GM12878 (cell line): ENCODE data around the gene IFI27L2. TPM values are rescaled to one million over a fixed set of nuclear protein-coding genes. Genes with fewer than 3 reads are reported as not detected.

Experiments used
- ATAC-seq: fragments of 200-7000 bp; cut with Tn5 transposase; 3 replicates; pipeline ENCODE4 v1.9.1; 2020; ENCODE audit warnings: mild to moderate bottlenecking, moderate library complexity
- BruUV-seq: library from RNA; stranded (reverse); fragments of 400-500 nt; replicated peaks from 2 replicates; lab custom pipeline; 2021; lab: Mats Ljungman, UMichigan
- CTCF ChIA-PET: fragments of 300-600 bp; sonication (Branson Sonifier 250); formaldehyde crosslinking; extraction: SDS; loops from one replicate; lab custom pipeline; 2021; ENCODE audit warnings: inconsistent platforms; lab: Yijun Ruan, JAX
- POLR2A ChIA-PET: fragments of 350-600 bp; formaldehyde crosslinking; extraction: SDS; loops from one replicate; lab custom pipeline; 2021; ENCODE audit warnings: inconsistent platforms; lab: Charles Lee
- RAD21 ChIA-PET: fragments of 300-600 bp; sonication (Branson Sonifier 250); formaldehyde crosslinking; loops from one replicate; lab custom pipeline; 2023; ENCODE audit warnings: antibody characterized with exemption; ENCODE audit not compliant: unreplicated experiment; lab: Charles Lee
- SMC1A ChIA-PET: fragments of 300-600 bp; sonication (Branson Sonifier 250); formaldehyde crosslinking; loops from one replicate; lab custom pipeline; 2023; ENCODE audit not compliant: unreplicated experiment, uncharacterized antibody; lab: Charles Lee
- DNase-seq: peaks from one replicate; pipeline ENCODE4 v3.0.0-alpha.2; 2011; ENCODE audit warnings: low read depth, low spot score
- FAIRE-seq: peaks from 3 replicates; lab custom pipeline; 2011; peaks lifted over from hg19 to GRCh38; lab: Jason Lieb, UNC
- H2AFZ ChIP-seq: 2 replicates; pipeline ENCODE4 v1.6.0; 2011; ENCODE audit warnings: low read depth, low read length, control low read depth; ENCODE audit not compliant: control insufficient read depth
- H3K27ac ChIP-seq: 2 replicates; pipeline ENCODE4 v1.5.1; 2011; ENCODE audit warnings: control low read depth; ENCODE audit not compliant: control insufficient read depth, insufficient read depth
- H3K27me3 ChIP-seq, 2 experiments: replicated peaks in 1 of 2; 2 replicates each; pipeline versions ENCODE4 v1.6.0 to v1.6.1; 2011; ENCODE audit warnings: low read length in 1 of 2; ENCODE audit not compliant: control insufficient read depth in 2 of 2, insufficient read depth in 2 of 2
- H3K36me3 ChIP-seq, 2 experiments: 2 replicates each; pipeline ENCODE4 v1.5.1; 2011; ENCODE audit warnings: low read length in 1 of 2; ENCODE audit not compliant: control insufficient read depth in 2 of 2, insufficient read depth in 2 of 2
- H3K4me1 ChIP-seq: 2 replicates; pipeline ENCODE4 v1.6.1; 2011; ENCODE audit warnings: mild to moderate bottlenecking, low read length, moderate library complexity, mixed read lengths; ENCODE audit not compliant: control insufficient read depth, insufficient read depth
- H3K4me2 ChIP-seq: 2 replicates; pipeline ENCODE4 v1.6.0; 2011; ENCODE audit warnings: control low read depth; ENCODE audit not compliant: control insufficient read depth, insufficient read depth
- H3K4me3 ChIP-seq: fragments of 200-600 bp; sonication (generic); 2 replicates; pipeline ENCODE4 v1.5.1; 2016
- H3K79me2 ChIP-seq: 2 replicates; pipeline ENCODE4 v1.6.0; 2011; ENCODE audit warnings: low read length; ENCODE audit not compliant: control insufficient read depth, insufficient read depth
- H3K9ac ChIP-seq: 2 replicates; pipeline ENCODE4 v1.8.0; 2011; ENCODE audit warnings: low read length, control low read depth, mixed read lengths; ENCODE audit not compliant: control insufficient read depth, insufficient read depth
- H3K9me3 ChIP-seq: replicated peaks from 3 replicates; pipeline ENCODE4 v1.5.1; 2011; ENCODE audit warnings: mild to moderate bottlenecking, low read length; ENCODE audit not compliant: control insufficient read depth, insufficient read depth
- H4K20me1 ChIP-seq: 2 replicates; pipeline ENCODE4 v1.6.0; 2011; ENCODE audit not compliant: control insufficient read depth, insufficient read depth
- BHLHE40 ChIP-seq, 2 experiments: fragments of 450-650 bp in 1 of 2; IDR thresholded peaks; 2 replicates each; pipeline ENCODE4 v1.6.1; 2011 to 2017; ENCODE audit warnings: low read depth in 2 of 2, borderline replicate concordance in 1 of 2, improper control_type of control experiment in 1 of 2, low read length in 1 of 2, mild to moderate bottlenecking in 1 of 2
- CHD2 ChIP-seq: IDR thresholded peaks from 2 replicates; pipeline ENCODE4 v1.6.1; 2011; ENCODE audit warnings: low read depth, low read length, improper control_type of control experiment, borderline replicate concordance
- CTCF ChIP-seq, 3 experiments: IDR thresholded peaks in 2 of 3; conservative IDR thresholded peaks in 1 of 3; 2 replicates each; pipeline ENCODE4 v1.5.1; 2011; ENCODE audit warnings: low read depth in 3 of 3, low read length in 3 of 3, mild to moderate bottlenecking in 3 of 3, control low read depth in 2 of 3, moderate library complexity in 2 of 3, inconsistent platforms in 1 of 3, mixed read lengths in 1 of 3; ENCODE audit not compliant: control insufficient read depth in 2 of 3, insufficient read depth in 1 of 3; ENCODE audit errors: extremely low read depth in 1 of 3
- GABPA ChIP-seq: IDR thresholded peaks from 2 replicates; pipeline ENCODE4 v1.6.1; 2014; ENCODE audit warnings: antibody characterized with exemption, low read depth, mild to moderate bottlenecking, inconsistent platforms
- LARP7 ChIP-seq: fragments of 450-650 bp; IDR thresholded peaks from 2 replicates; pipeline ENCODE4 v1.6.1; 2017; ENCODE audit warnings: mild to moderate bottlenecking
- NFIC ChIP-seq: IDR thresholded peaks from 2 replicates; pipeline ENCODE4 v1.6.1; 2012; ENCODE audit warnings: low read depth, mild to moderate bottlenecking, inconsistent platforms, low read length, moderate library complexity
- RAD21 ChIP-seq: IDR thresholded peaks from 2 replicates; pipeline ENCODE4 v1.6.1; 2011; ENCODE audit warnings: mild to moderate bottlenecking, low read depth, low read length, moderate library complexity; ENCODE audit not compliant: insufficient read depth
- RB1 ChIP-seq: fragments of 450-650 bp; formaldehyde crosslinking; IDR thresholded peaks from 2 replicates; pipeline ENCODE4 v1.6.1; 2017; ENCODE audit warnings: mild to moderate bottlenecking, borderline replicate concordance
- RELA ChIP-seq: fragments of 450-650 bp; IDR thresholded peaks from 2 replicates; pipeline ENCODE4 v1.8.0; 2014; ENCODE audit warnings: borderline replicate concordance; ENCODE audit not compliant: partially characterized antibody
- RFX5 ChIP-seq: IDR thresholded peaks from 2 replicates; pipeline ENCODE4 v1.6.1; 2011; ENCODE audit warnings: low read depth, low read length, improper control_type of control experiment
- SMARCA5 ChIP-seq: fragments of 450-650 bp; IDR thresholded peaks from 2 replicates; pipeline ENCODE4 v1.6.1; 2017; ENCODE audit warnings: mild to moderate bottlenecking
- SMC3 ChIP-seq: IDR thresholded peaks from 2 replicates; pipeline ENCODE4 v1.6.1; 2011; ENCODE audit warnings: low read length, improper control_type of control experiment, borderline replicate concordance
- WRNIP1 ChIP-seq: IDR thresholded peaks from 2 replicates; pipeline ENCODE4 v1.6.1; 2011; ENCODE audit warnings: low read depth, low read length, improper control_type of control experiment, borderline replicate concordance
- YY1 ChIP-seq: IDR thresholded peaks from 2 replicates; pipeline ENCODE4 v1.6.1; 2011; ENCODE audit warnings: low read depth, mild to moderate bottlenecking, low read length
- ZNF207 ChIP-seq: fragments of 450-650 bp; IDR thresholded peaks from 2 replicates; pipeline ENCODE4 v1.6.1; 2014; ENCODE audit warnings: antibody characterized with exemption, mild to moderate bottlenecking, borderline replicate concordance
- WGBS: methylation state at CpG from one replicate; pipeline ENCODE4 v1.1.6; 2016; ENCODE audit warnings: low lambda C conversion rate; ENCODE audit not compliant: insufficient replicate concordance, insufficient coverage; ENCODE audit errors: missing lambda C conversion rate; 5-methylcytosine and 5-hydroxymethylcytosine counted together
- in situ Hi-C: fragments of 300-500 bp; cut with MboI; formaldehyde crosslinking; loops from 9 replicates; pipeline ENCODE4 v1.14.3; 2018; ENCODE audit warnings: mixed read lengths
- intact Hi-C: fragments of 100-400 bp; cut with micrococcal nuclease; formaldehyde crosslinking; loops from one replicate; pipeline ENCODE4 v1.14.2; 2022; ENCODE audit not compliant: unreplicated experiment
- polyA plus RNA-seq, 11 experiments: library from polyadenylated mRNA; depleted of rRNA in 4 of 11; unstranded in 6 of 11; stranded (reverse) in 5 of 11; fragments of >200 nt; fragmentation: Nextera tagmentation in 4 of 11; fragmentation: Illumina TruSeq in 1 of 11; extraction: Ambion mirVana in 4 of 11; extraction: Trizol in 1 of 11; gene quantifications; 1 replicate in 1 of 11; 2 replicates in 10 of 11; pipeline versions ENCODE4 v1.2.1 to v1.2.3, GENCODE V29; 2011 to 2016; ENCODE audit warnings: inconsistent platforms in 2 of 11, missing spikeins in 2 of 11, low read depth in 1 of 11
- total RNA-seq, 4 experiments: library from RNA; depleted of rRNA in 3 of 4; stranded (reverse); fragments of >200 nt in 3 of 4; fragmentation: Illumina TruSeq in 1 of 4; extraction: Trizol in 1 of 4; gene quantifications; 2 replicates each; pipeline versions ENCODE4 v1.2.1 to v1.2.3, GENCODE V29; 2013 to 2021
- TF ChIP-seq, protein P1 (sequence below): fragments of 450-650 bp; conservative IDR thresholded peaks from 2 replicates; pipeline ENCODE4 v1.6.1; 2017; ENCODE audit warnings: mild to moderate bottlenecking, moderate library complexity
- TF ChIP-seq, protein P2 (sequence below): IDR thresholded peaks from 2 replicates; pipeline ENCODE4 v1.6.1; 2012; ENCODE audit warnings: low read depth, low read length, improper control_type of control experiment

IFI27L2 gene
- total and polyA plus RNA-seq, 10 of the 15 experiments (the other 5 are each of a cell fraction or from before 2014, with no cell fraction given), result 26.6 to 134 (median 60.3) TPM

DNA sequence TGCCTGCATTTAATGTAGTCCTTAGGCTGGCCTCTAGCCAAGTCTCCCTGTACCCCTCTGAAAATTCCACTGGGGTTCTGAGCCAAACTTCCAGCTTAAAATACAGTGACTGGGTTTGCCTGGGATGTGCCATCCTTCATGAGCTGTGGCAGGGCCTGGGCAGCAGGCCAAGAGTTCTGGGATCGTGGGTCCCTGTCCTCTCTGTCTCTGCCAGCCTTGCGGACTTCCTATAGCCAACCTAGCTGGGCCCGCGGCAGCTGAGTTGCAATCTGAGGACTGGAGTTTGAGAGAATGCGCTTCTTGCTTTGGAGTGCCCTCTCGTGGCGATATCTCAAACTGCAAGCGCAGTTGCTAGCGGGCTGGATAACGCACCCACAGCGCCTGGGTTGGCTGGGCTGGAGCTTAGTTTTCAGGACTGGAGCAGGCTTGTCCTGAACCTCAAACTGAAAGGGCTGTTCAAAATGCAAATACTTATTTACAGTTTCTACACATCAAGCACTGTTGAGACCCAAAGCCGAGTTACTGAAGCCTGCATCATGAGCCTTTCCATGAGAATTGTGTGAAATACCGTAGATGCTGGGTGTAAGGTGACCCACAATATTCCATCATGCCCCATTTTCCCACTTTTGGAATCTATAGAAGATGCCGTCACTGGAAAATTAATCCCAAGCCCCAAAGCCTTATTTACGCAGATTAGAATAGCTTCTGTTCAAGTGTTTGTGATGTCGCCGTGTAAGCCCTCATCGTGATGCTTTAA is 7.3 kb upstream of the IFI27L2 start:
- no peak overlapping the region for H3K9ac ChIP-seq
- 29% methylated on average over 18 of the region's 18 CpGs for WGBS
- H3K79me2 ChIP-seq, result no peaks in the 10 kb centered on the region
- no peaks in the 10 kb centered on the region for H4K20me1 ChIP-seq
- H3K9me3 ChIP-seq, result no peaks in the 10 kb centered on the region; the same call in 2 of the 3 replicates
- ChIA-PET RAD21 (interaction anchor here (0.8 to 3.3 kb wide), 20 partner anchors 9 to 482 kb away, joined by 3 to 82 read pairs (median 6); partner anchors contain the start of gene PPP4R4), CTCF (interaction anchor here (0.7 to 8.9 kb wide), 58 partner anchors 9 to 485 kb away, joined by 3 to 221 read pairs (median 5); partner anchors contain the start of genes DDX24 and IFI27L1), SMC1A (interaction anchor here (0.6 to 4.7 kb wide), 25 partner anchors 9 to 483 kb away, joined by 3 to 73 read pairs (median 5); no protein-coding TSS in a partner anchor), POLR2A (no interaction called here)
- H3K36me3 ChIP-seq, result no peaks in the 10 kb centered on the region
- H3K4me1 ChIP-seq, result no peaks in the 10 kb centered on the region
- no peak for DNase-seq
- intact Hi-C loops (loop anchor here (1.0 to 10.0 kb wide), 5 partner anchors 44 to 479 kb away; no protein-coding TSS in a partner anchor), in situ Hi-C loops (loop anchor here (5.0 kb wide), 2 partner anchors 99 to 204 kb away; no protein-coding TSS in a partner anchor)
- no peak overlapping the region; the same call in 1 of the 2 replicates for H3K4me2 ChIP-seq
- peak overlapping the region; percentile 51; the same call in 1 of the 2 replicates for H2AFZ ChIP-seq
- ATAC-seq, result peak; percentile 96
- FAIRE-seq, result peak; percentile 98
- H3K27ac ChIP-seq, result no peak overlapping the region
- BruUV-seq, result no TSS peak
- H3K27me3 ChIP-seq, result no peaks in the 10 kb centered on the region; a peak in 1 of 4 replicates
- no peak overlapping the region for H3K4me3 ChIP-seq
- no peak for TF ChIP-seq GABPA
- 0 out of 2 replicates have a peak, but pooled peaks have one; percentile 36 for TF ChIP-seq CHD2
- peak; percentile 13 to 44; a peak in 1 of 4 replicates for TF ChIP-seq BHLHE40 (IDR thresholded peaks at IDR 0.05; ENCODE audit: borderline replicate concordance in 1 of 2, low read depth in 2 of 2, low read length in 1 of 2)
- 0 out of 2 replicates have a peak, but pooled peaks have one; percentile 19 for TF ChIP-seq RFX5
- TF ChIP-seq, protein P1, sequence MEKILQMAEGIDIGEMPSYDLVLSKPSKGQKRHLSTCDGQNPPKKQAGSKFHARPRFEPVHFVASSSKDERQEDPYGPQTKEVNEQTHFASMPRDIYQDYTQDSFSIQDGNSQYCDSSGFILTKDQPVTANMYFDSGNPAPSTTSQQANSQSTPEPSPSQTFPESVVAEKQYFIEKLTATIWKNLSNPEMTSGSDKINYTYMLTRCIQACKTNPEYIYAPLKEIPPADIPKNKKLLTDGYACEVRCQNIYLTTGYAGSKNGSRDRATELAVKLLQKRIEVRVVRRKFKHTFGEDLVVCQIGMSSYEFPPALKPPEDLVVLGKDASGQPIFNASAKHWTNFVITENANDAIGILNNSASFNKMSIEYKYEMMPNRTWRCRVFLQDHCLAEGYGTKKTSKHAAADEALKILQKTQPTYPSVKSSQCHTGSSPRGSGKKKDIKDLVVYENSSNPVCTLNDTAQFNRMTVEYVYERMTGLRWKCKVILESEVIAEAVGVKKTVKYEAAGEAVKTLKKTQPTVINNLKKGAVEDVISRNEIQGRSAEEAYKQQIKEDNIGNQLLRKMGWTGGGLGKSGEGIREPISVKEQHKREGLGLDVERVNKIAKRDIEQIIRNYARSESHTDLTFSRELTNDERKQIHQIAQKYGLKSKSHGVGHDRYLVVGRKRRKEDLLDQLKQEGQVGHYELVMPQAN, result no peak
- 0 out of 2 replicates have a peak, but pooled peaks have one; percentile 46 for TF ChIP-seq RB1
- TF ChIP-seq RELA, result peak; percentile 16
- peak; percentile 96 to 99 (median 98) for TF ChIP-seq CTCF (IDR thresholded peaks at IDR 0.05 in 2 of 3, conservative IDR thresholded peaks at IDR 0.05 in 1 of 3; ENCODE audit: control insufficient read depth in 2 of 3, extremely low read depth in 1 of 3, insufficient read depth in 1 of 3, low read depth in 3 of 3, low read length in 3 of 3)
- peak; percentile 96 for TF ChIP-seq RAD21
- TF ChIP-seq, protein P2, sequence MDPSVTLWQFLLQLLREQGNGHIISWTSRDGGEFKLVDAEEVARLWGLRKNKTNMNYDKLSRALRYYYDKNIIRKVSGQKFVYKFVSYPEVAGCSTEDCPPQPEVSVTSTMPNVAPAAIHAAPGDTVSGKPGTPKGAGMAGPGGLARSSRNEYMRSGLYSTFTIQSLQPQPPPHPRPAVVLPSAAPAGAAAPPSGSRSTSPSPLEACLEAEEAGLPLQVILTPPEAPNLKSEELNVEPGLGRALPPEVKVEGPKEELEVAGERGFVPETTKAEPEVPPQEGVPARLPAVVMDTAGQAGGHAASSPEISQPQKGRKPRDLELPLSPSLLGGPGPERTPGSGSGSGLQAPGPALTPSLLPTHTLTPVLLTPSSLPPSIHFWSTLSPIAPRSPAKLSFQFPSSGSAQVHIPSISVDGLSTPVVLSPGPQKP, result 0 out of 2 replicates have a peak, but pooled peaks have one; percentile 20
- peak; percentile 82 for TF ChIP-seq ZNF207
- TF ChIP-seq SMC3, result peak; percentile 95
- TF ChIP-seq WRNIP1, result 0 out of 2 replicates have a peak, but pooled peaks have one; percentile 80
- peak; percentile 55; the same call in 1 of the 2 replicates for TF ChIP-seq YY1
- peak; percentile 59; the same call in 1 of the 2 replicates for TF ChIP-seq SMARCA5
- TF ChIP-seq LARP7, result 0 out of 2 replicates have a peak, but pooled peaks have one; percentile 34
- TF ChIP-seq NFIC, result no peak
